K562 (cell line): Measurements from ENCODE around the gene PCDH12. TPM values are rescaled to one million over a fixed set of nuclear protein-coding genes. Genes with fewer than 3 reads are reported as not detected.

Experiments
- CBFA2T2 ChIP-seq: fragments of 450-650 bp; conservative IDR thresholded peaks from 2 replicates; pipeline ENCODE4 v1.6.1; 2017; ENCODE audit warnings: mild to moderate bottlenecking
- GTF2E2 ChIP-seq: fragments of 200-800 bp; sonication (Bioruptor generic); IDR thresholded peaks from 2 replicates; pipeline ENCODE4 v1.6.1; 2016; ENCODE audit warnings: missing genetic modification characterization, missing compliant biosample characterization
- HOXB6 ChIP-seq: fragments of 250-450 bp; sonication (Bioruptor Pico); IDR thresholded peaks from 2 replicates; pipeline ENCODE4 v1.5.1; 2022; ENCODE audit warnings: mild to moderate bottlenecking, borderline replicate concordance
- KHSRP ChIP-seq: fragments of 450-650 bp; IDR thresholded peaks from 2 replicates; pipeline ENCODE4 v1.6.1; 2017
- MYC ChIP-seq, 2 experiments: fragments of 250-450 bp in 1 of 2; sonication (Bioruptor Pico) in 1 of 2; IDR thresholded peaks; 2 replicates each; pipeline versions ENCODE4 v1.5.1 to v1.6.1; 2012 to 2021; ENCODE audit warnings: low read depth in 2 of 2, borderline replicate concordance in 1 of 2, improper control_type of control experiment in 1 of 2, low read length in 1 of 2, mild to moderate bottlenecking in 1 of 2, moderate library complexity in 1 of 2
- SMARCA4 ChIP-seq: fragments of 450-650 bp; IDR thresholded peaks from 2 replicates; pipeline ENCODE4 v1.6.1; 2016
- TAL1 ChIP-seq: fragments of 450-650 bp; IDR thresholded peaks from 2 replicates; pipeline ENCODE4 v1.6.1; 2016; ENCODE audit warnings: mild to moderate bottlenecking
- TBL1XR1 ChIP-seq, 2 experiments: IDR thresholded peaks; 2 replicates each; pipeline ENCODE4 v1.6.1; 2012; ENCODE audit warnings: improper control_type of control experiment in 2 of 2, low read length in 2 of 2, mild to moderate bottlenecking in 1 of 2
- TCF3 ChIP-seq: sonication (generic); formaldehyde crosslinking; IDR thresholded peaks from 2 replicates; pipeline ENCODE4 v1.4.0; 2020; ENCODE audit warnings: mild to moderate bottlenecking, missing genetic modification reagents
- TOE1 ChIP-seq, 2 experiments: fragments of 450-650 bp in 1 of 2; sonication (generic) in 1 of 2; formaldehyde crosslinking in 1 of 2; IDR thresholded peaks; 2 replicates each; pipeline versions ENCODE4 v1.7.1 to v1.8.0; 2016 to 2022; ENCODE audit warnings: borderline replicate concordance in 2 of 2, mild to moderate bottlenecking in 2 of 2, antibody characterized with exemption in 1 of 2, inconsistent platforms in 1 of 2, low read depth in 1 of 2, missing genetic modification reagents in 1 of 2, moderate library complexity in 1 of 2
- ZC3H4 ChIP-seq: sonication (generic); formaldehyde crosslinking; IDR thresholded peaks from 2 replicates; pipeline ENCODE4 v1.9.0; 2021; ENCODE audit warnings: missing genetic modification reagents, borderline replicate concordance
- ZFP36 ChIP-seq: fragments of 150-350 bp; IDR thresholded peaks from 2 replicates; pipeline ENCODE4 v1.6.1; 2018; ENCODE audit warnings: low read length, low read depth; ENCODE audit not compliant: partially characterized antibody
- ZNF253 ChIP-seq: fragments of 250-450 bp; sonication (Bioruptor Pico); conservative IDR thresholded peaks from 2 replicates; pipeline ENCODE4 v1.6.1; 2021; ENCODE audit warnings: mild to moderate bottlenecking
- polyA plus RNA-seq, 8 experiments: library from polyadenylated mRNA; depleted of rRNA in 4 of 8; stranded (reverse) in 5 of 8; unstranded in 3 of 8; fragments of >200 nt; fragmentation: Nextera tagmentation in 2 of 8; fragmentation: Illumina TruSeq in 1 of 8; extraction: Ambion mirVana in 2 of 8; extraction: Trizol in 1 of 8; gene quantifications; 2 replicates each; pipeline versions ENCODE4 v1.2.1 to v1.2.3, GENCODE V29; 2011 to 2014; ENCODE audit warnings: inconsistent platforms in 1 of 8, missing spikeins in 1 of 8
- total RNA-seq, 7 experiments: library from RNA; depleted of rRNA in 6 of 7; stranded (reverse); fragments of >200 nt in 6 of 7; fragmentation: Illumina TruSeq in 2 of 7; extraction: Trizol in 2 of 7; gene quantifications; 2 replicates each; pipeline versions ENCODE4 v1.2.1 to v1.2.3, GENCODE V29; 2011 to 2021; ENCODE audit warnings: low replicate concordance in 1 of 7
- TF ChIP-seq, protein P1 (sequence below): sonication (generic); formaldehyde crosslinking; IDR thresholded peaks from 2 replicates; pipeline ENCODE4 v1.8.1; 2023; ENCODE audit warnings: missing genetic modification reagents, mild to moderate bottlenecking, borderline replicate concordance
- TF ChIP-seq, protein P2 (sequence below): fragments of 250-450 bp; sonication (Bioruptor Pico); IDR thresholded peaks from 2 replicates; pipeline ENCODE4 v1.5.1; 2021; ENCODE audit warnings: mild to moderate bottlenecking
- TF ChIP-seq, protein P3 (sequence below), 2 experiments: IDR thresholded peaks; 2 replicates each; pipeline ENCODE4 v1.6.1; 2012; ENCODE audit warnings: improper control_type of control experiment in 2 of 2, low read depth in 2 of 2, low read length in 2 of 2, borderline replicate concordance in 1 of 2
- TF ChIP-seq, protein P4 (sequence below): sonication (generic); formaldehyde crosslinking; IDR thresholded peaks from 2 replicates; pipeline ENCODE4 v1.8.0; 2022; ENCODE audit warnings: mild to moderate bottlenecking, missing genetic modification reagents, borderline replicate concordance

PCDH12 gene
- total and polyA plus RNA-seq, 9 of the 15 experiments (the other 6 are each of a cell fraction or from before 2014, with no cell fraction given): 0.01 to 0.04 (median 0.01) TPM; not detected in 4

DNA sequence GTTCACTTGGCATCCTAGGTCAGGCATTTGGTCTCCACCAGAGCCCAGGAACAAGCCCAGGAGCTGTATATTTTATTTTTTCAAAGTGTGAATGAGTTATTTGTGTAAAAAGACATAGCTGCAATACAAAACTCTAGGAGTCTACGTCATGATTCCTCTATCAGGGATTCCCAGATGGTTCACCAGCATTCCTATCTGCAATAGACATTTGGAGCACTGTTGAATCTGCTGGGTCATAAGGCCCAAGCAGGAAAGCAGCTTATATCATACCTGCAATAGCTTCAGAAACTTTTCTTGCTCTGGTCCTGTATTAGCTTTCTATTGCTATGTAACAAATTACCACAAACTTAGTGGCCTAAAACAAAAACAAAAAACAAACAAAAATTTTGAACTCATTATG lies 51.0 kb downstream of the PCDH12 start (continued):
- TF ChIP-seq, protein P1, sequence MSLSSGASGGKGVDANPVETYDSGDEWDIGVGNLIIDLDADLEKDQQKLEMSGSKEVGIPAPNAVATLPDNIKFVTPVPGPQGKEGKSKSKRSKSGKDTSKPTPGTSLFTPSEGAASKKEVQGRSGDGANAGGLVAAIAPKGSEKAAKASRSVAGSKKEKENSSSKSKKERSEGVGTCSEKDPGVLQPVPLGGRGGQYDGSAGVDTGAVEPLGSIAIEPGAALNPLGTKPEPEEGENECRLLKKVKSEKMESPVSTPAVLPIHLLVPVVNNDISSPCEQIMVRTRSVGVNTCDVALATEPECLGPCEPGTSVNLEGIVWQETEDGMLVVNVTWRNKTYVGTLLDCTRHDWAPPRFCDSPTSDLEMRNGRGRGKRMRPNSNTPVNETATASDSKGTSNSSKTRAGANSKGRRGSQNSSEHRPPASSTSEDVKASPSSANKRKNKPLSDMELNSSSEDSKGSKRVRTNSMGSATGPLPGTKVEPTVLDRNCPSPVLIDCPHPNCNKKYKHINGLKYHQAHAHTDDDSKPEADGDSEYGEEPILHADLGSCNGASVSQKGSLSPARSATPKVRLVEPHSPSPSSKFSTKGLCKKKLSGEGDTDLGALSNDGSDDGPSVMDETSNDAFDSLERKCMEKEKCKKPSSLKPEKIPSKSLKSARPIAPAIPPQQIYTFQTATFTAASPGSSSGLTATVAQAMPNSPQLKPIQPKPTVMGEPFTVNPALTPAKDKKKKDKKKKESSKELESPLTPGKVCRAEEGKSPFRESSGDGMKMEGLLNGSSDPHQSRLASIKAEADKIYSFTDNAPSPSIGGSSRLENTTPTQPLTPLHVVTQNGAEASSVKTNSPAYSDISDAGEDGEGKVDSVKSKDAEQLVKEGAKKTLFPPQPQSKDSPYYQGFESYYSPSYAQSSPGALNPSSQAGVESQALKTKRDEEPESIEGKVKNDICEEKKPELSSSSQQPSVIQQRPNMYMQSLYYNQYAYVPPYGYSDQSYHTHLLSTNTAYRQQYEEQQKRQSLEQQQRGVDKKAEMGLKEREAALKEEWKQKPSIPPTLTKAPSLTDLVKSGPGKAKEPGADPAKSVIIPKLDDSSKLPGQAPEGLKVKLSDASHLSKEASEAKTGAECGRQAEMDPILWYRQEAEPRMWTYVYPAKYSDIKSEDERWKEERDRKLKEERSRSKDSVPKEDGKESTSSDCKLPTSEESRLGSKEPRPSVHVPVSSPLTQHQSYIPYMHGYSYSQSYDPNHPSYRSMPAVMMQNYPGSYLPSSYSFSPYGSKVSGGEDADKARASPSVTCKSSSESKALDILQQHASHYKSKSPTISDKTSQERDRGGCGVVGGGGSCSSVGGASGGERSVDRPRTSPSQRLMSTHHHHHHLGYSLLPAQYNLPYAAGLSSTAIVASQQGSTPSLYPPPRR: no peak
- TF ChIP-seq ZNF253 (CRISPR knock-in tag) (no peak), HOXB6 (CRISPR knock-in tag) (no peak), TBL1XR1 (IDR thresholded peaks at IDR 0.05; ENCODE audit: low read length in 2 of 2) (peak in 1 of 2 experiments; percentile 19; a peak in 1 of 4 replicates), CBFA2T2 (peak; percentile 49; the same call in 1 of the 2 replicates), GTF2E2 (tag) (no peak), TCF3 (CRISPR knock-in tag) (peak; percentile 74), TAL1 (peak; percentile 76), ZFP36 (no peak), TOE1 (IDR thresholded peaks at IDR 0.05; ENCODE audit: borderline replicate concordance) (no peak), TOE1 (CRISPR knock-in tag; IDR thresholded peaks at IDR 0.05; ENCODE audit: borderline replicate concordance, low read depth) (no peak), SMARCA4 (peak; percentile 34; the same call in 1 of the 2 replicates), MYC (IDR thresholded peaks at IDR 0.05; ENCODE audit: low read depth, low read length) (no peak), MYC (CRISPR knock-in tag; IDR thresholded peaks at IDR 0.05; ENCODE audit: borderline replicate concordance, low read depth) (no peak), KHSRP (no peak), ZC3H4 (CRISPR knock-in tag) (no peak)
- TF ChIP-seq, protein P2, sequence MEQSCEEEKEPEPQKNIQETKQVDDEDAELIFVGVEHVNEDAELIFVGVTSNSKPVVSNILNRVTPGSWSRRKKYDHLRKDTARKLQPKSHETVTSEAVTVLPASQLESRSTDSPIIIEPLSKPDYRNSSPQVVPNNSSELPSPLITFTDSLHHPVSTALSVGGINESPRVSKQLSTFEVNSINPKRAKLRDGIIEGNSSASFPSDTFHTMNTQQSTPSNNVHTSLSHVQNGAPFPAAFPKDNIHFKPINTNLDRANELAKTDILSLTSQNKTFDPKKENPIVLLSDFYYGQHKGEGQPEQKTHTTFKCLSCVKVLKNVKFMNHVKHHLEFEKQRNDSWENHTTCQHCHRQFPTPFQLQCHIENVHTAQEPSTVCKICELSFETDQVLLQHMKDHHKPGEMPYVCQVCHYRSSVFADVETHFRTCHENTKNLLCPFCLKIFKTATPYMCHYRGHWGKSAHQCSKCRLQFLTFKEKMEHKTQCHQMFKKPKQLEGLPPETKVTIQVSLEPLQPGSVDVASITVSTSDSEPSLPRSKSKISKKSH: no peak
- TF ChIP-seq, protein P3, sequence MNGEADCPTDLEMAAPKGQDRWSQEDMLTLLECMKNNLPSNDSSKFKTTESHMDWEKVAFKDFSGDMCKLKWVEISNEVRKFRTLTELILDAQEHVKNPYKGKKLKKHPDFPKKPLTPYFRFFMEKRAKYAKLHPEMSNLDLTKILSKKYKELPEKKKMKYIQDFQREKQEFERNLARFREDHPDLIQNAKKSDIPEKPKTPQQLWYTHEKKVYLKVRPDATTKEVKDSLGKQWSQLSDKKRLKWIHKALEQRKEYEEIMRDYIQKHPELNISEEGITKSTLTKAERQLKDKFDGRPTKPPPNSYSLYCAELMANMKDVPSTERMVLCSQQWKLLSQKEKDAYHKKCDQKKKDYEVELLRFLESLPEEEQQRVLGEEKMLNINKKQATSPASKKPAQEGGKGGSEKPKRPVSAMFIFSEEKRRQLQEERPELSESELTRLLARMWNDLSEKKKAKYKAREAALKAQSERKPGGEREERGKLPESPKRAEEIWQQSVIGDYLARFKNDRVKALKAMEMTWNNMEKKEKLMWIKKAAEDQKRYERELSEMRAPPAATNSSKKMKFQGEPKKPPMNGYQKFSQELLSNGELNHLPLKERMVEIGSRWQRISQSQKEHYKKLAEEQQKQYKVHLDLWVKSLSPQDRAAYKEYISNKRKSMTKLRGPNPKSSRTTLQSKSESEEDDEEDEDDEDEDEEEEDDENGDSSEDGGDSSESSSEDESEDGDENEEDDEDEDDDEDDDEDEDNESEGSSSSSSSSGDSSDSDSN (IDR thresholded peaks at IDR 0.05; ENCODE audit: borderline replicate concordance in 1 of 2, low read depth in 2 of 2, low read length in 2 of 2): no peak
- TF ChIP-seq, protein P4, sequence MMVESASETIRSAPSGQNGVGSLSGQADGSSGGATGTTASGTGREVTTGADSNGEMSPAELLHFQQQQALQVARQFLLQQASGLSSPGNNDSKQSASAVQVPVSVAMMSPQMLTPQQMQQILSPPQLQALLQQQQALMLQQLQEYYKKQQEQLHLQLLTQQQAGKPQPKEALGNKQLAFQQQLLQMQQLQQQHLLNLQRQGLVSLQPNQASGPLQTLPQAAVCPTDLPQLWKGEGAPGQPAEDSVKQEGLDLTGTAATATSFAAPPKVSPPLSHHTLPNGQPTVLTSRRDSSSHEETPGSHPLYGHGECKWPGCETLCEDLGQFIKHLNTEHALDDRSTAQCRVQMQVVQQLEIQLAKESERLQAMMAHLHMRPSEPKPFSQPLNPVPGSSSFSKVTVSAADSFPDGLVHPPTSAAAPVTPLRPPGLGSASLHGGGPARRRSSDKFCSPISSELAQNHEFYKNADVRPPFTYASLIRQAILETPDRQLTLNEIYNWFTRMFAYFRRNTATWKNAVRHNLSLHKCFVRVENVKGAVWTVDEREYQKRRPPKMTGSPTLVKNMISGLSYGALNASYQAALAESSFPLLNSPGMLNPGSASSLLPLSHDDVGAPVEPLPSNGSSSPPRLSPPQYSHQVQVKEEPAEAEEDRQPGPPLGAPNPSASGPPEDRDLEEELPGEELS (CRISPR knock-in tag): no peak
